ENCODE data around the gene RAB6B.

The RAB6B gene

GRCh38 chr3:133849346-133849745 is 46.3 kb downstream of the RAB6B start:
- Histone ChIP-seq H3K4me2 (ENCODE audit: low read length) (no peak overlapping the region), H3K9ac (ENCODE audit: low read depth, low read length) (no peak overlapping the region), H3K9me3 (replicated peaks; ENCODE audit: low read length) (no peaks in the 10 kb centered on the region), H3K4me3 (ENCODE audit: low read length) (no peak overlapping the region), H3K27me3 (ENCODE audit: control insufficient read depth, insufficient read depth, low read length) (peaks cover 37% of the 10 kb centered on the region), H3K36me3 (ENCODE audit: insufficient read depth, low read length) (no peaks in the 10 kb centered on the region), H3K4me1 (ENCODE audit: control insufficient read depth, insufficient read depth, low read length) (no peaks in the 10 kb centered on the region)

GRCh38 chr3:133845127-133845526 is 50.6 kb downstream of the RAB6B start:
- peaks cover 30% of the 10 kb centered on the region for H3K27me3 ChIP-seq (ENCODE audit: control insufficient read depth, insufficient read depth, low read length)
- H3K9me3 ChIP-seq (replicated peaks; ENCODE audit: low read length), result no peaks in the 10 kb centered on the region
- H3K9ac ChIP-seq (ENCODE audit: low read depth, low read length), result no peak overlapping the region
- no peak overlapping the region for H3K4me3 ChIP-seq (ENCODE audit: low read length)
- no peaks in the 10 kb centered on the region for H3K4me1 ChIP-seq (ENCODE audit: control insufficient read depth, insufficient read depth, low read length)
- H3K36me3 ChIP-seq (ENCODE audit: insufficient read depth, low read length), result no peaks in the 10 kb centered on the region
- no peak overlapping the region for H3K4me2 ChIP-seq (ENCODE audit: low read length)

- no peaks in the 10 kb centered on the region for H3K36me3 ChIP-seq (ENCODE audit: insufficient read depth, low read length)
- H3K4me2 ChIP-seq (ENCODE audit: low read length), result no peak overlapping the region
- H3K4me3 ChIP-seq (ENCODE audit: low read length), result no peak overlapping the region
- no peaks in the 10 kb centered on the region for H3K9me3 ChIP-seq (replicated peaks; ENCODE audit: low read length)
- no peak overlapping the region for H3K9ac ChIP-seq (ENCODE audit: low read depth, low read length)
- H3K27me3 ChIP-seq (ENCODE audit: control insufficient read depth, insufficient read depth, low read length), result peaks cover 18% of the 10 kb centered on the region
- no peaks in the 10 kb centered on the region for H3K4me1 ChIP-seq (ENCODE audit: control insufficient read depth, insufficient read depth, low read length)
Measured at GRCh38 chr3:133843634-133844033, 52.0 kb downstream of the RAB6B start.

GRCh38 chr3:133842158-133842557 is 53.5 kb downstream of the RAB6B start:
- H3K9me3 ChIP-seq (replicated peaks; ENCODE audit: low read length), result no peaks in the 10 kb centered on the region
- no peak overlapping the region for H3K9ac ChIP-seq (ENCODE audit: low read depth, low read length)
- no peak overlapping the region for H3K4me2 ChIP-seq (ENCODE audit: low read length)
- peaks cover 9% of the 10 kb centered on the region for H3K27me3 ChIP-seq (ENCODE audit: control insufficient read depth, insufficient read depth, low read length)
- no peaks in the 10 kb centered on the region for H3K4me1 ChIP-seq (ENCODE audit: control insufficient read depth, insufficient read depth, low read length)
- H3K4me3 ChIP-seq (ENCODE audit: low read length), result no peak overlapping the region
- no peaks in the 10 kb centered on the region for H3K36me3 ChIP-seq (ENCODE audit: insufficient read depth, low read length)

- Histone ChIP-seq H3K9ac (ENCODE audit: low read depth, low read length) (no peak overlapping the region), H3K9me3 (replicated peaks; ENCODE audit: low read length) (no peaks in the 10 kb centered on the region), H3K4me1 (ENCODE audit: control insufficient read depth, insufficient read depth, low read length) (no peaks in the 10 kb centered on the region), H3K27me3 (ENCODE audit: control insufficient read depth, insufficient read depth, low read length) (peaks cover 4% of the 10 kb centered on the region), H3K4me3 (ENCODE audit: low read length) (no peak overlapping the region), H3K4me2 (ENCODE audit: low read length) (no peak overlapping the region), H3K36me3 (ENCODE audit: insufficient read depth, low read length) (no peaks in the 10 kb centered on the region)
Measured at GRCh38 chr3:133841196-133841595, 54.5 kb downstream of the RAB6B start.

GRCh38 chr3:133840767-133841166 is 54.9 kb downstream of the RAB6B start:
- Histone ChIP-seq H3K4me3 (ENCODE audit: low read length) (no peak overlapping the region), H3K4me1 (ENCODE audit: control insufficient read depth, insufficient read depth, low read length) (no peaks in the 10 kb centered on the region), H3K9ac (ENCODE audit: low read depth, low read length) (no peak overlapping the region), H3K9me3 (replicated peaks; ENCODE audit: low read length) (no peaks in the 10 kb centered on the region), H3K4me2 (ENCODE audit: low read length) (no peak overlapping the region), H3K36me3 (ENCODE audit: insufficient read depth, low read length) (no peaks in the 10 kb centered on the region), H3K27me3 (ENCODE audit: control insufficient read depth, insufficient read depth, low read length) (peaks cover 4% of the 10 kb centered on the region)

GRCh38 chr3:133840055-133840737 is 55.5 kb downstream of the RAB6B start:
- Histone ChIP-seq H3K36me3 (ENCODE audit: insufficient read depth, low read length) (no peaks in the 10 kb centered on the region), H3K27me3 (ENCODE audit: control insufficient read depth, insufficient read depth, low read length) (peaks cover 3% of the 10 kb centered on the region)

GRCh38 chr3:133838916-133839800 is 56.5 kb downstream of the RAB6B start:
- H3K27me3 ChIP-seq (ENCODE audit: control insufficient read depth, insufficient read depth, low read length), result no peaks in the 10 kb centered on the region
- H3K4me2 ChIP-seq (ENCODE audit: low read length), result no peak overlapping the region
- no peak overlapping the region for H3K9ac ChIP-seq (ENCODE audit: low read depth, low read length)
- no peaks in the 10 kb centered on the region for H3K4me1 ChIP-seq (ENCODE audit: control insufficient read depth, insufficient read depth, low read length)
- no peaks in the 10 kb centered on the region for H3K9me3 ChIP-seq (replicated peaks; ENCODE audit: low read length)
- H3K4me3 ChIP-seq (ENCODE audit: low read length), result no peak overlapping the region
- H3K36me3 ChIP-seq (ENCODE audit: insufficient read depth, low read length), result no peaks in the 10 kb centered on the region

More at GRCh38 chr3:133840055-133840737, 55.5 kb downstream of the RAB6B start:
- Histone ChIP-seq H3K4me2 (ENCODE audit: low read length) (no peak overlapping the region), H3K4me3 (ENCODE audit: low read length) (no peak overlapping the region), H3K9me3 (replicated peaks; ENCODE audit: low read length) (no peaks in the 10 kb centered on the region), H3K9ac (ENCODE audit: low read depth, low read length) (no peak overlapping the region), H3K4me1 (ENCODE audit: control insufficient read depth, insufficient read depth, low read length) (no peaks in the 10 kb centered on the region)

- Histone ChIP-seq H3K4me1 (ENCODE audit: control insufficient read depth, insufficient read depth, low read length) (no peaks in the 10 kb centered on the region), H3K36me3 (ENCODE audit: insufficient read depth, low read length) (no peaks in the 10 kb centered on the region), H3K9ac (ENCODE audit: low read depth, low read length) (no peak overlapping the region), H3K4me2 (ENCODE audit: low read length) (no peak overlapping the region), H3K4me3 (ENCODE audit: low read length) (no peak overlapping the region), H3K27me3 (ENCODE audit: control insufficient read depth, insufficient read depth, low read length) (no peaks in the 10 kb centered on the region), H3K9me3 (replicated peaks; ENCODE audit: low read length) (no peaks in the 10 kb centered on the region)
Measured at GRCh38 chr3:133838296-133838789, 57.3 kb downstream of the RAB6B start.

GRCh38 chr3:133837487-133838295 is 58.0 kb downstream of the RAB6B start:
- no peak overlapping the region for H3K4me2 ChIP-seq (ENCODE audit: low read length)
- no peaks in the 10 kb centered on the region for H3K27me3 ChIP-seq (ENCODE audit: control insufficient read depth, insufficient read depth, low read length)
- H3K4me1 ChIP-seq (ENCODE audit: control insufficient read depth, insufficient read depth, low read length), result no peaks in the 10 kb centered on the region
- H3K36me3 ChIP-seq (ENCODE audit: insufficient read depth, low read length), result no peaks in the 10 kb centered on the region
- no peak overlapping the region for H3K9ac ChIP-seq (ENCODE audit: low read depth, low read length)
- H3K4me3 ChIP-seq (ENCODE audit: low read length), result no peak overlapping the region
- no peaks in the 10 kb centered on the region for H3K9me3 ChIP-seq (replicated peaks; ENCODE audit: low read length)

- no peaks in the 10 kb centered on the region for H3K36me3 ChIP-seq (ENCODE audit: insufficient read depth, low read length)
- H3K27me3 ChIP-seq (ENCODE audit: control insufficient read depth, insufficient read depth, low read length), result no peaks in the 10 kb centered on the region
- H3K9me3 ChIP-seq (replicated peaks; ENCODE audit: low read length), result no peaks in the 10 kb centered on the region
- no peak overlapping the region for H3K4me2 ChIP-seq (ENCODE audit: low read length)
- no peak overlapping the region for H3K4me3 ChIP-seq (ENCODE audit: low read length)
- H3K9ac ChIP-seq (ENCODE audit: low read depth, low read length), result no peak overlapping the region
- no peaks in the 10 kb centered on the region for H3K4me1 ChIP-seq (ENCODE audit: control insufficient read depth, insufficient read depth, low read length)
Measured at GRCh38 chr3:133836497-133837158, 59.1 kb downstream of the RAB6B start.

Measured in skeletal muscle satellite cell (primary cell).